Measurements from ENCODE around the gene OR2B6.

The OR2B6 gene

GRCh38 chr6:28000351-28001045 is 43.5 kb downstream of the OR2B6 start:
- DNase-seq (ENCODE audit: low spot score), result no peak

- no peak for DNase-seq (ENCODE audit: low spot score)
Observed at GRCh38 chr6:28001351-28001750, 44.3 kb downstream of the OR2B6 start.

GRCh38 chr6:28001751-28002150 is 44.7 kb downstream of the OR2B6 start:
- DNase-seq (ENCODE audit: low spot score), result no peak

DNA sequence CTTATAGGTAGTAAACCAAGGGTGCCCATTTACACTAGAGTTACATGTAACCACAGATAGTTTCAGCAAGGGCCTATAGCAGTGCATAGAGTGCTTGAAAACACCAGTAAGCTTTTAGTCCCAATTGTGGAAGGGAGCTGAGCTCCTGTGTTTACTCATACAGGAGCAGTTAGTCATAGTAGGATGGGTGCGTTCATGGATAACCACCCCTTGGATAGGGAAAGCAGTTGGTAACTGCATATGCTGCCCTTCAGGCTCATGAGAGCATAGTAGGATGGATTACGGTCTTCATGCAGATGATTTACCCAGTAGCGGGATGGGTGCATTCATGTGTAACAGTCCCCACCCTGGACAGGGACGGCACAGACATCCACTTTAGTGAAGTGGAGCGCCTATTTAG is 45.1 kb downstream of the OR2B6 start:
- no peak for DNase-seq (ENCODE audit: low spot score)

DNA sequence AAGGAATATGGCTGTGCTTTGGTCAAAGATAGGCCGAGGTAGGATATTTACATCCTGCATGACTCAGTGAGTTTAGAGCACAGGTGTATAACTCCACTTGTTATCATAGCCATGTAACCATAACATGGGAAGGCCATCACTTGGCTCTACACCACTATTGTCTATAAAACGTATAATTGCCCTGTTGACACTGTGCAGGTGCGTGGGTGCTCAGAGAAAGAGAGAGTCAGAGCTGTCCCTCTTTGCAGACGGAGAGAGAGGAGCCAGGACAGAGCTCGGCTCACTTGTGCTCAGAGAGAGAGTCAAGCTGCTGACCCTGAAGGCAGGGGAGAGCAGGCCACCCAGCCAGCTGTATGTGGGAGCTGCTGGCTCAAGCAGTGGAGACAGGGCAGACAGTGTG is 46.0 kb downstream of the OR2B6 start:
- DNase-seq (ENCODE audit: low spot score), result no peak

GRCh38 chr6:28003661-28004060 is 46.6 kb downstream of the OR2B6 start:
- DNase-seq (ENCODE audit: low spot score), result no peak

- DNase-seq (ENCODE audit: low spot score), result no peak
Observed at GRCh38 chr6:28004350-28005151, 47.5 kb downstream of the OR2B6 start.

- DNase-seq (ENCODE audit: low spot score), result no peak
Observed at GRCh38 chr6:28005152-28005890, 48.3 kb downstream of the OR2B6 start.

- DNase-seq (ENCODE audit: low spot score), result no peak
Observed at GRCh38 chr6:28005975-28006374, 48.9 kb downstream of the OR2B6 start.
